SU-DHL-6 (cell line): ENCODE results near the gene ELFN2.

Experiments used
- H2AFZ ChIP-seq: fragments of 200-600 bp; sonication (generic); 2 replicates; pipeline ENCODE4 v1.6.1; 2014; ENCODE audit warnings: low read depth, mild to moderate bottlenecking, moderate library complexity, mixed read lengths, antibody characterized with exemption, low read length; ENCODE audit not compliant: severe bottlenecking
- H3F3A ChIP-seq: fragments of 200-600 bp; shearing (Covaris generic); 2 replicates; pipeline ENCODE4 v1.6.0; 2016; ENCODE audit warnings: antibody characterized with exemption, mild to moderate bottlenecking; ENCODE audit not compliant: insufficient read depth
- H3K27ac ChIP-seq: fragments of 200-600 bp; sonication (generic); 2 replicates; pipeline ENCODE4 v1.5.1; 2016; ENCODE audit warnings: low read depth, mild to moderate bottlenecking, low read length, moderate library complexity, mixed read lengths
- H3K27me3 ChIP-seq: fragments of 200-600 bp; sonication (generic), shearing (Covaris generic); 2 replicates; pipeline ENCODE4 v1.6.0; 2014; ENCODE audit warnings: mild to moderate bottlenecking, low read length
- H3K36me3 ChIP-seq: fragments of 200-600 bp; sonication (generic); 2 replicates; pipeline ENCODE4 v1.6.1; 2014; ENCODE audit warnings: mild to moderate bottlenecking, low read length, mixed read lengths
- H3K4me2 ChIP-seq: fragments of 300-600, 200-600 bp; shearing (Covaris generic), sonication (generic); 2 replicates; pipeline ENCODE4 v1.6.0; 2014; ENCODE audit warnings: low read length, low read depth, mild to moderate bottlenecking; ENCODE audit not compliant: poor library complexity, severe bottlenecking
- H3K4me3 ChIP-seq: fragments of 200-600 bp; sonication (generic); 2 replicates; pipeline ENCODE4 v1.5.1; 2014; ENCODE audit warnings: antibody characterized with exemption, low read length, mild to moderate bottlenecking, mixed read lengths; ENCODE audit not compliant: insufficient read depth, poor library complexity, severe bottlenecking
- H3K79me2 ChIP-seq: fragments of 200-600 bp; sonication (generic); 2 replicates; pipeline ENCODE4 v1.6.1; 2014; ENCODE audit warnings: mild to moderate bottlenecking, low read length, moderate library complexity; ENCODE audit not compliant: insufficient read depth
- H3K9ac ChIP-seq: fragments of 200-600 bp; sonication (generic); 2 replicates; pipeline ENCODE4 v1.7.0; 2014; ENCODE audit warnings: mild to moderate bottlenecking, low read length
- H3K9me2 ChIP-seq: fragments of 200-600 bp; sonication (generic); replicated peaks from 2 replicates; pipeline ENCODE4 v1.6.1; 2014; ENCODE audit warnings: low read length; ENCODE audit not compliant: insufficient read depth
- H3K9me3 ChIP-seq: fragments of 200-600 bp; sonication (generic); 2 replicates; pipeline ENCODE4 v1.6.1; 2014; ENCODE audit warnings: low read length, mixed read lengths; ENCODE audit not compliant: insufficient read depth
- H4K20me1 ChIP-seq: fragments of 200-600 bp; sonication (generic); 2 replicates; pipeline ENCODE4 v1.6.1; 2014; ENCODE audit warnings: low read depth, mild to moderate bottlenecking, antibody characterized with exemption, low read length, moderate library complexity, mixed read lengths
- EZH2phosphoT487 ChIP-seq: fragments of 200-600 bp; sonication (generic), shearing (Covaris generic); conservative IDR thresholded peaks from 2 replicates; pipeline ENCODE4 v1.6.1; 2018; ENCODE audit warnings: mild to moderate bottlenecking, antibody characterized with exemption, low read length, moderate library complexity, mixed read lengths
- TF ChIP-seq, protein P1 (sequence below): fragments of 200-600 bp; sonication (generic); IDR thresholded peaks from one replicate; pipeline ENCODE4 v1.5.1; 2017; ENCODE audit warnings: antibody characterized with exemption, mild to moderate bottlenecking, low read length, moderate library complexity; ENCODE audit not compliant: insufficient read depth, poor library complexity, severe bottlenecking

ELFN2 gene

DNA sequence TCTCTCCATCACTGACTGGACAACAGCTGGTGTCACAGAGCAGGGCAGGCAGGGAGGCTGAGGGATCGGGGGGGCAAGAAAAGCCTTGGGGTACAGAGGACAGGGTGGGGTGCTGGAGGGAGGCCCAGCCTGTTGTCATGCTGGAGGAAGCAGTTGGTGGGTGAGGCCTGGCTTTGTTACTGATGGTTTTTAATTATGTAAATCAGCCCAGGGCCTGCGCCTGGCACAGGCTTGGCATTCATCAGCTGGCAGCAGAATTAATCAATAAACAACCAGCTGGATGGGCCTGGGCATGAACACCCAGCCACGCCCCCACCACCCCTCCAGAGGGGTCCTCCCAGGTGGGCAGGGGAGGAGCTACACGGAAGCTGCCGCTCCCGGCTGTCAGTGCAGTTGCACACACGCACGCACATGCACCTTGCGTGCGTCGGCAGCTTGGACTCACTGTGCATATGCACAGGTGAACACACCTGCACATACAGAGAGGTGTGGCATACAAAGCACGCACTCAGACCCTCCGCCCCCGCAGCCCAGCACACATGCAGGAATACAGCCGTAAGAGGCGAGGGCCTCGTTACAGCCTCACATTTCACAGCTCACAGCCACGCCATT lies 21.3 kb upstream of the ELFN2 start:
- no peaks in the 10 kb centered on the region for H3K9me2 ChIP-seq
- no peaks in the 10 kb centered on the region for H3K9me3 ChIP-seq
- no peaks in the 10 kb centered on the region for H4K20me1 ChIP-seq
- no peak overlapping the region for H3K9ac ChIP-seq
- no peak for TF ChIP-seq EZH2phosphoT487
- TF ChIP-seq, protein P1, sequence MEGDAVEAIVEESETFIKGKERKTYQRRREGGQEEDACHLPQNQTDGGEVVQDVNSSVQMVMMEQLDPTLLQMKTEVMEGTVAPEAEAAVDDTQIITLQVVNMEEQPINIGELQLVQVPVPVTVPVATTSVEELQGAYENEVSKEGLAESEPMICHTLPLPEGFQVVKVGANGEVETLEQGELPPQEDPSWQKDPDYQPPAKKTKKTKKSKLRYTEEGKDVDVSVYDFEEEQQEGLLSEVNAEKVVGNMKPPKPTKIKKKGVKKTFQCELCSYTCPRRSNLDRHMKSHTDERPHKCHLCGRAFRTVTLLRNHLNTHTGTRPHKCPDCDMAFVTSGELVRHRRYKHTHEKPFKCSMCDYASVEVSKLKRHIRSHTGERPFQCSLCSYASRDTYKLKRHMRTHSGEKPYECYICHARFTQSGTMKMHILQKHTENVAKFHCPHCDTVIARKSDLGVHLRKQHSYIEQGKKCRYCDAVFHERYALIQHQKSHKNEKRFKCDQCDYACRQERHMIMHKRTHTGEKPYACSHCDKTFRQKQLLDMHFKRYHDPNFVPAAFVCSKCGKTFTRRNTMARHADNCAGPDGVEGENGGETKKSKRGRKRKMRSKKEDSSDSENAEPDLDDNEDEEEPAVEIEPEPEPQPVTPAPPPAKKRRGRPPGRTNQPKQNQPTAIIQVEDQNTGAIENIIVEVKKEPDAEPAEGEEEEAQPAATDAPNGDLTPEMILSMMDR: no peak
- no peak overlapping the region for H3K4me3 ChIP-seq
- no peak overlapping the region for H3K4me2 ChIP-seq
- H3K27me3 ChIP-seq: no peaks in the 10 kb centered on the region
- no peaks in the 10 kb centered on the region for H3K36me3 ChIP-seq
- H3K79me2 ChIP-seq: no peaks in the 10 kb centered on the region
- no peak overlapping the region for H3K27ac ChIP-seq
- H2AFZ ChIP-seq: no peak overlapping the region
- H3F3A ChIP-seq: no peaks in the 10 kb centered on the region

DNA sequence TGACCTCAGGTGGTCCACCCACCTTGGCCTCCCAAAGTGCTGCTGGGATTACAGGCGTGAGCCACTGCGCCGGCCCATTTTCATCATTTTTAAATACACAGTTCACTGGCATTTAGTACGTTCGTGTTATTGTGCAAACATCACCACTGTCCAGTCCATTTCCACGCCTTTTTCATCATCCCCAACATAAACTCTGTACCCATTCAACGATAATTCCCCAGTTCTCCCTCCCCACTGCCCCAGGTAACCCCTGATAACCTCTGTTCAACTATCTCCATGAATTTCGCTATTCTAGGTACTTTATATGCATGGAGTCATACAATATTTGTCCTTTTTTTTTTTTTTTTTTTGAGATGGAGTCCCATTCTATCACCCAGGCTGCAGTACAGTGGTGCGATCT lies 18.2 kb upstream of the ELFN2 start:
- TF ChIP-seq EZH2phosphoT487: no peak
- TF ChIP-seq, protein P1: no peak
- Histone ChIP-seq H3K27me3 (no peaks in the 10 kb centered on the region), H3K9ac (no peak overlapping the region), H3K27ac (no peak overlapping the region), H3K9me3 (no peaks in the 10 kb centered on the region), H3F3A (no peaks in the 10 kb centered on the region), H4K20me1 (no peaks in the 10 kb centered on the region), H3K79me2 (no peaks in the 10 kb centered on the region), H2AFZ (no peak overlapping the region), H3K4me3 (no peak overlapping the region), H3K4me2 (no peak overlapping the region), H3K9me2 (no peaks in the 10 kb centered on the region), H3K36me3 (no peaks in the 10 kb centered on the region)

DNA sequence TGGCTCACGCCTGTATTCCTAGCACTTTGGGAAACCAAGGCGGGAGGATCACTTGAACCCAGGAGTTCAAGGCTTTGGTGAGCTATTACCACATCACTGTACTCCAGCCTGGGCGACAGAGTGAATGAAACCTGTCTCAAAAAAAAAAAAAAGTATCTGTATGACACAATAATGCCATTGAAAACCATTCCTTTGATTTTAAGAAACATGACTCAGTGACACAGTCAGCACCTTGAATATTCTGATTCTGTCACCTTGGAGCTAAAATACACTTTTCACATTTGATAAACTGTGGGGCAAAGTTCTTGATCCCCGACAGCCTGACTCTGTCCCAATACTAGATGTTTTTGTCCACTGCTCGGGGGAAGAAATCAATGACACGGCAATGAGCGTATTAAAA lies 16.7 kb upstream of the ELFN2 start:
- no peaks in the 10 kb centered on the region for H3K9me2 ChIP-seq
- TF ChIP-seq, protein P1: no peak
- TF ChIP-seq EZH2phosphoT487: no peak
- no peaks in the 10 kb centered on the region for H3F3A ChIP-seq

More for the DNA sequence above, 16.7 kb upstream of the ELFN2 start:
- no peak overlapping the region for H2AFZ ChIP-seq
- no peak overlapping the region for H3K4me3 ChIP-seq
- no peaks in the 10 kb centered on the region for H3K79me2 ChIP-seq
- no peaks in the 10 kb centered on the region for H3K27me3 ChIP-seq
- no peaks in the 10 kb centered on the region for H4K20me1 ChIP-seq
- no peak overlapping the region for H3K27ac ChIP-seq
- no peak overlapping the region for H3K9ac ChIP-seq
- no peaks in the 10 kb centered on the region for H3K36me3 ChIP-seq
- no peak overlapping the region for H3K4me2 ChIP-seq
- H3K9me3 ChIP-seq: no peaks in the 10 kb centered on the region
